ENCODE data around the gene XKR8. TPM values are rescaled to one million over a fixed set of nuclear protein-coding genes. Genes with fewer than 3 reads are reported as not detected.

The XKR8 gene
- total and polyA plus RNA-seq, 2 donors (not counting 1 experiment from before 2014, with no cell fraction given): 3.4 to 8.7 TPM

DNA sequence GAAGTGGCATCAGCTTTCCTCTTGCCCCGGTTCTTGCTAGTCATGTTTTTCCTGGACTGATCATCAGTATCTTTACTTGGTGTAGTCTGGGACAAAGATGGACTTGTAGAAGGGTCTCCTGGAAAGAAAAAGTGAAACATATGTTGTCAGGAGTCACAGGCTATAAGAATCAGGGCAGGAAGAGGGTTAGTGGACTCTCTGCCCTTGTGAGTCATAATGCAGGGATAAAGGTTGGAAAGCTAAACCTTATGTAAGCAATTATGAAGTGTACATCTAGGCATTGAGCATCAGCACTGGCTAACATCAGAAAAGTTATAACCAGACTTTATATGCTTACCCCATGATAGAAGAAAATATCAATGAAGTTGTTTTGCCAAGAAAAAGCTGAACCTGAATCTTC is 51.2 kb downstream of the XKR8 start:
- no peak for ATAC-seq (ENCODE audit: low read depth)
- Histone ChIP-seq H3K36me3 (replicated peaks in 1 of 2; ENCODE audit: control extremely low read depth in 1 of 2, control insufficient read depth in 1 of 2, extremely low read depth in 1 of 2, insufficient read depth in 2 of 2, low read length in 1 of 2) (peaks cover 7 to 43% of the 10 kb centered on the region in 2 experiments), H3K4me3 (ENCODE audit: control extremely low read depth in 1 of 5, extremely low read depth in 1 of 5, insufficient read depth in 1 of 5, low read depth in 2 of 5, low read length in 4 of 5) (no peak overlapping the region), H3K79me2 (ENCODE audit: control insufficient read depth, insufficient read depth, low read length) (no peaks in the 10 kb centered on the region), H3K27me3 (replicated peaks in 1 of 4; ENCODE audit: control extremely low read depth in 1 of 4, control insufficient read depth in 3 of 4, insufficient read depth in 4 of 4, low read length in 3 of 4) (no peaks in the 10 kb centered on the region), H3K4me2 (replicated peaks; ENCODE audit: low read depth, low read length, poor library complexity, severe bottlenecking) (no peak overlapping the region), H3K27ac (ENCODE audit: low read length in 2 of 2) (no peak overlapping the region), H3K9me3 (ENCODE audit: control extremely low read depth in 1 of 3, control insufficient read depth in 2 of 3, insufficient read depth in 1 of 3, low read length in 2 of 3) (no peaks in the 10 kb centered on the region), H2AFZ (ENCODE audit: insufficient read depth, low read depth, low read length, poor library complexity, severe bottlenecking) (no peak overlapping the region), H4K20me1 (ENCODE audit: control insufficient read depth, insufficient read depth, low read length, poor library complexity, severe bottlenecking) (no peaks in the 10 kb centered on the region), H3K4me1 (ENCODE audit: control insufficient read depth in 2 of 2, insufficient read depth in 2 of 2, low read length in 2 of 2) (no peaks in the 10 kb centered on the region), H3K9ac (ENCODE audit: low read length) (no peak overlapping the region)
- Mint-ChIP-seq H3K9me3 (ENCODE audit: insufficient read depth) (no peaks in the 10 kb centered on the region), H3K4me3 (no peak overlapping the region), H3K27ac (no peak overlapping the region), H3K27me3 (no peaks in the 10 kb centered on the region), H3K4me1 (no peaks in the 10 kb centered on the region)
- intact Hi-C loops (cut with micrococcal nuclease): no loop called here
- no peak for DNase-seq
- ChIA-PET POLR2A (no interaction called here), CTCF (no interaction called here)
- TF ChIP-seq EZH2 (IDR thresholded peaks at IDR 0.05; ENCODE audit: borderline replicate concordance, insufficient read depth, low read depth, low read length, poor library complexity, severe bottlenecking): no peak
- TF ChIP-seq, protein P1, sequence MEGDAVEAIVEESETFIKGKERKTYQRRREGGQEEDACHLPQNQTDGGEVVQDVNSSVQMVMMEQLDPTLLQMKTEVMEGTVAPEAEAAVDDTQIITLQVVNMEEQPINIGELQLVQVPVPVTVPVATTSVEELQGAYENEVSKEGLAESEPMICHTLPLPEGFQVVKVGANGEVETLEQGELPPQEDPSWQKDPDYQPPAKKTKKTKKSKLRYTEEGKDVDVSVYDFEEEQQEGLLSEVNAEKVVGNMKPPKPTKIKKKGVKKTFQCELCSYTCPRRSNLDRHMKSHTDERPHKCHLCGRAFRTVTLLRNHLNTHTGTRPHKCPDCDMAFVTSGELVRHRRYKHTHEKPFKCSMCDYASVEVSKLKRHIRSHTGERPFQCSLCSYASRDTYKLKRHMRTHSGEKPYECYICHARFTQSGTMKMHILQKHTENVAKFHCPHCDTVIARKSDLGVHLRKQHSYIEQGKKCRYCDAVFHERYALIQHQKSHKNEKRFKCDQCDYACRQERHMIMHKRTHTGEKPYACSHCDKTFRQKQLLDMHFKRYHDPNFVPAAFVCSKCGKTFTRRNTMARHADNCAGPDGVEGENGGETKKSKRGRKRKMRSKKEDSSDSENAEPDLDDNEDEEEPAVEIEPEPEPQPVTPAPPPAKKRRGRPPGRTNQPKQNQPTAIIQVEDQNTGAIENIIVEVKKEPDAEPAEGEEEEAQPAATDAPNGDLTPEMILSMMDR (IDR thresholded peaks at IDR 0.05): no peak
- 100% methylated on average over 1 of the region's 1 CpG for WGBS (ENCODE audit: insufficient coverage)

Other genes starting within 250 kb of the XKR8 start
- 25.0 and 28.5 TPM in 2 replicates for gene FAM76A, start 234.0 kb upstream of the XKR8 start, total RNA-seq
- gene FAM76A, start 234.0 kb upstream of the XKR8 start, polyA plus RNA-seq: 11.7 and 12.1 TPM in 2 replicates
- gene STX12, start 186.8 kb upstream of the XKR8 start, total RNA-seq: 29.4 and 36.4 TPM in 2 replicates
- 20.5 and 34.6 TPM in 2 replicates for gene STX12, start 186.8 kb upstream of the XKR8 start, polyA plus RNA-seq
- 45.1 and 45.4 TPM in 2 replicates for gene PPP1R8, start 129.2 kb upstream of the XKR8 start, total RNA-seq
- gene PPP1R8, start 129.2 kb upstream of the XKR8 start, polyA plus RNA-seq: 15.7 and 23.9 TPM in 2 replicates
- 221 and 230 TPM in 2 replicates for gene THEMIS2, start 87.4 kb upstream of the XKR8 start, total RNA-seq
- 32.2 and 72.0 TPM in 2 replicates for gene THEMIS2, start 87.4 kb upstream of the XKR8 start, polyA plus RNA-seq
- gene RPA2, start 45.4 kb upstream of the XKR8 start, total RNA-seq: 60.0 and 60.2 TPM in 2 replicates
- gene RPA2, start 45.4 kb upstream of the XKR8 start, polyA plus RNA-seq: 30.0 and 37.2 TPM in 2 replicates
- not detected in 2 replicates for gene SMPDL3B, start 25.0 kb upstream of the XKR8 start, total RNA-seq
- 0.22 TPM in 1 of 2 replicates, not detected in the other for gene SMPDL3B, start 25.0 kb upstream of the XKR8 start, polyA plus RNA-seq
- gene EYA3, start 128.6 kb downstream of the XKR8 start, total RNA-seq: 31.3 and 31.7 TPM in 2 replicates
- gene EYA3, start 128.6 kb downstream of the XKR8 start, polyA plus RNA-seq: 13.4 and 14.1 TPM in 2 replicates
- gene PTAFR, start 216.7 kb downstream of the XKR8 start, total RNA-seq: 4.7 and 5.9 TPM in 2 replicates
- gene PTAFR, start 216.7 kb downstream of the XKR8 start, polyA plus RNA-seq: 1.7 and 6.2 TPM in 2 replicates

All from B cell (primary cell).